Mesendoderm (in vitro differentiated cells): Measurements from ENCODE around the gene DKK1.

Source experiments
- DNase-seq: peaks from one replicate; pipeline ENCODE4 v3.0.0; 2013
- H2AK5ac ChIP-seq: 2 replicates; pipeline ENCODE4 v1.6.1; 2013; ENCODE audit warnings: low read length, inconsistent platforms
- H2BK120ac ChIP-seq: 2 replicates; pipeline ENCODE4 v1.6.1; 2013; ENCODE audit warnings: low read depth, mild to moderate bottlenecking, low read length, moderate library complexity, mixed read lengths
- H2BK15ac ChIP-seq: replicated peaks from 2 replicates; pipeline ENCODE4 v1.6.1; 2013; ENCODE audit warnings: low read depth, mild to moderate bottlenecking, moderate library complexity
- H2BK5ac ChIP-seq: 2 replicates; pipeline ENCODE4 v1.6.1; 2013; ENCODE audit warnings: low read length, inconsistent platforms
- H3K18ac ChIP-seq: 2 replicates; pipeline ENCODE4 v1.6.1; 2013; ENCODE audit warnings: mild to moderate bottlenecking, low read length, mixed read lengths
- H3K23ac ChIP-seq: one replicate; pipeline ENCODE4 v1.6.1; 2013; ENCODE audit warnings: low read length
- H3K27ac ChIP-seq: 2 replicates; pipeline ENCODE4 v1.5.1; 2013; ENCODE audit warnings: low read depth, mild to moderate bottlenecking, inconsistent platforms, low read length, moderate library complexity
- H3K27me3 ChIP-seq: 2 replicates; pipeline ENCODE4 v1.6.1; 2013; ENCODE audit warnings: low read length, control low read depth, mild to moderate bottlenecking, inconsistent platforms; ENCODE audit not compliant: insufficient read depth, poor library complexity
- H3K36me3 ChIP-seq: 2 replicates; pipeline ENCODE4 v1.6.1; 2013; ENCODE audit warnings: low read length, inconsistent platforms; ENCODE audit not compliant: control insufficient read depth, insufficient read depth
- H3K4ac ChIP-seq: one replicate; pipeline ENCODE4 v1.6.1; 2013; ENCODE audit warnings: low read depth, mild to moderate bottlenecking, low read length, moderate library complexity
- H3K4me1 ChIP-seq: 2 replicates; pipeline ENCODE4 v1.6.1; 2013; ENCODE audit warnings: low read depth, low read length, inconsistent platforms; ENCODE audit not compliant: control insufficient read depth
- H3K4me2 ChIP-seq: 2 replicates; pipeline ENCODE4 v1.6.1; 2013; ENCODE audit warnings: low read length
- H3K4me3 ChIP-seq: 2 replicates; pipeline ENCODE4 v1.5.1; 2013; ENCODE audit warnings: mild to moderate bottlenecking, low read length
- H3K56ac ChIP-seq: one replicate; pipeline ENCODE4 v1.6.1; 2013; ENCODE audit warnings: low read length
- H3K79me1 ChIP-seq: 2 replicates; pipeline ENCODE4 v1.6.1; 2013; ENCODE audit warnings: low read length, inconsistent platforms
- H3K79me2 ChIP-seq: 2 replicates; pipeline ENCODE4 v1.6.1; 2013; ENCODE audit warnings: mild to moderate bottlenecking, low read length; ENCODE audit not compliant: control insufficient read depth, insufficient read depth
- H3K9ac ChIP-seq: 2 replicates; pipeline ENCODE4 v1.6.1; 2013; ENCODE audit warnings: low read length, inconsistent platforms
- H4K5ac ChIP-seq: one replicate; pipeline ENCODE4 v1.6.1; 2013; ENCODE audit warnings: low read length
- H4K8ac ChIP-seq: one replicate; pipeline ENCODE4 v1.6.1; 2013; ENCODE audit warnings: low read depth, mild to moderate bottlenecking, control low read depth, low read length, moderate library complexity
- WGBS: extraction: QIAGEN DNeasy Blood & Tissue Kit; methylation state at CpG from one replicate; pipeline ENCODE4 v1.1.7; 2013; ENCODE audit warnings: low lambda C conversion rate, missing lambda C conversion rate; ENCODE audit not compliant: insufficient coverage; ENCODE audit errors: extremely low coverage; 5-methylcytosine and 5-hydroxymethylcytosine counted together

Gene DKK1

DNA sequence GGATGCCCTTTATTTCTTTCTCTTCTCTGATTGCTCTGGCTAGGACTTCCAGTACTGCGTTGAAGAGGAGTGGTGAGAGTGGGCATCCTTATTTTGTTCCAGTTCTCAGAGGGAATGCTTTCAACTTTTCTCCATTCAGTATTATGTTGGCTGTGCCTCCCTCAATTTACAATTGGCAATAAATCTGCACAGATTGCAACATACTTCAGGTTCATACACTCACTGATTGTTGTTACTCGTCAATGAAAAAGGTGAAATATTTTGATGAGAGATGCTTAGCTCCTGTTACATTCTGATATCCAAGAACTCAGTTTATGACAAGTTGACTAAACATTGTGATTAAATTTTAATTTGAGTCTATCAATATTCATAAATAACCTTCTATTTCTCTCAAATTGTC, 37.9 kb upstream of the DKK1 start:
- H4K5ac ChIP-seq = no peak overlapping the region
- no peak overlapping the region for H3K4me3 ChIP-seq
- DNase-seq = no peak
- H3K23ac ChIP-seq = no peak overlapping the region
- H3K27ac ChIP-seq = no peak overlapping the region
- H3K4me2 ChIP-seq = no peak overlapping the region
- no peak overlapping the region for H2BK15ac ChIP-seq
- H3K79me2 ChIP-seq = no peaks in the 10 kb centered on the region
- no peak overlapping the region for H2BK5ac ChIP-seq
- H3K9ac ChIP-seq = no peak overlapping the region
- no peaks in the 10 kb centered on the region for H3K27me3 ChIP-seq
- H3K4me1 ChIP-seq = no peaks in the 10 kb centered on the region
- H4K8ac ChIP-seq = no peak overlapping the region
- H2AK5ac ChIP-seq = no peak overlapping the region
- H3K18ac ChIP-seq = no peak overlapping the region
- no CpG with 5 or more reads among the region's 2 CpGs for WGBS
- H3K79me1 ChIP-seq = no peaks in the 10 kb centered on the region
- no peak overlapping the region for H3K4ac ChIP-seq
- H3K56ac ChIP-seq = no peak overlapping the region
- no peak overlapping the region for H2BK120ac ChIP-seq
- no peaks in the 10 kb centered on the region for H3K36me3 ChIP-seq

DNA sequence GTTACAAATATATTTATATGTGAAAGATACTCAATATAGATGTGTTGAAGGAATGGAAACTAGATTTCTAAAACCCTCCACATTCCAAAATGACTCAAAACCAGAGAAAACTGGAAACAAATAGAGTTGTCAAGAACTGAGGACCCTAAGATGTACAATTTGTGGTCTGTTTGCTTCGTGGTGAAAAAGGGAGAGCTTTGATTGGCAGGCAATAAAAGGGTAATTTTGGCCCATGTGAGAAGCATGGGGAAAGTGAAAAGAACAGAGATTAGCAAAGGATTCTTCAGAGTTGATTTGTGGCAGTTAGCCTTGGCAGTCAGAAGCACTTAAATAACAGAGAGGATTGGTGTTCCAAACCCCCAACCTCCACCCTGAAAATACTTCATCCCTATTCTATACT, 37.1 kb upstream of the DKK1 start:
- H3K9ac ChIP-seq = no peak overlapping the region
- no peaks in the 10 kb centered on the region for H3K79me1 ChIP-seq
- no peaks in the 10 kb centered on the region for H3K36me3 ChIP-seq
- H3K18ac ChIP-seq = no peak overlapping the region
- no CpG with 5 or more reads among the region's 1 CpG for WGBS
- no peak overlapping the region for H3K4me3 ChIP-seq
- no peak overlapping the region for H2BK15ac ChIP-seq
- no peak overlapping the region for H4K8ac ChIP-seq
- H3K23ac ChIP-seq = no peak overlapping the region
- no peaks in the 10 kb centered on the region for H3K79me2 ChIP-seq
- no peak overlapping the region for H3K4me2 ChIP-seq
- no peaks in the 10 kb centered on the region for H3K27me3 ChIP-seq
- H3K27ac ChIP-seq = no peak overlapping the region
- H3K56ac ChIP-seq = no peak overlapping the region
- H2BK5ac ChIP-seq = no peak overlapping the region
- H3K4ac ChIP-seq = no peak overlapping the region
- no peak overlapping the region for H4K5ac ChIP-seq
- H3K4me1 ChIP-seq = no peaks in the 10 kb centered on the region
- H2AK5ac ChIP-seq = no peak overlapping the region
- H2BK120ac ChIP-seq = no peak overlapping the region
- DNase-seq = no peak

DNA sequence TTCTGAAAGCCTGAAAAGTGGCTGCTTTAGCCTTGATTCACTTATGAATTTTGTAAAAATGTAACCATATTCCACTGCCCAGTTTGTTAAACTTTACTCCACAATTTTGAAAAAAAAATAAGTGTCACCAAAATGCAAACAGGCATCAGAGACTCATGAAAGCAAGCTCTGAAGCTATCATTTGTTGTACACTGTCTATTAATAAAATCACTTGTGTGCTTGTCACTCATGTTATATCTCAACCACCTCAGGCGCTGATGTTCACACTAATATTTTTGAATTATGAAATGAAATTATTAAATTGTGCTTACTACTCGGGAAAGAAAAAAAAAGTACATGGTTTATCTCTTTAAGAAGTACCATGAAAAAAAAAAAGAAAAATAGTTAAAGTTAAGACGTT, 34.5 kb upstream of the DKK1 start:
- Histone ChIP-seq H3K36me3 (no peaks in the 10 kb centered on the region), H3K4me2 (no peak overlapping the region), H3K27ac (no peak overlapping the region), H3K18ac (no peak overlapping the region), H3K23ac (no peak overlapping the region), H3K4ac (no peak overlapping the region), H3K27me3 (no peaks in the 10 kb centered on the region), H3K4me1 (no peaks in the 10 kb centered on the region), H2AK5ac (no peak overlapping the region), H2BK120ac (no peak overlapping the region), H2BK15ac (no peak overlapping the region), H3K9ac (no peak overlapping the region), H3K56ac (no peak overlapping the region), H4K8ac (no peak overlapping the region), H3K4me3 (no peak overlapping the region), H2BK5ac (no peak overlapping the region), H4K5ac (no peak overlapping the region), H3K79me1 (no peaks in the 10 kb centered on the region), H3K79me2 (no peaks in the 10 kb centered on the region)
- no CpG with 5 or more reads among the region's 3 CpGs for WGBS
- DNase-seq = no peak

DNA sequence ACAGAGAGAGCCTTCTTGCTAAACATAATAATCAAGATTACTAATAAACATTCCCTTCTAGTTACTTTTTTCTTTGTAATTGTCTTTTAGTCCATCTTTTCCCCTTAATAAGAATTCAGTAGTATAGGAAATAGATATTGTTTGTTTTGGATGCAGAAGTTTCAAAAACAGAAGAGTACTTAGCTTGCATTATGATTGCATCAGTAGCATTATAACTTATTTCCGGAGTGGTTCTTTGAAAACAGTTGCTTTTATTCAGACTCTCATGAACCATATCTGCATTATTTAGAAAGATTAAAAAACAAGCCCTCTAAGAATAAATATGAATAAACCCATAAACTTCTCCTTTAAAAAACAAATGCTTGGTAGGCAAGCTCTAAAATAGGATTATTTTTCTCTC, 34.0 kb upstream of the DKK1 start:
- Histone ChIP-seq H3K79me2 (no peaks in the 10 kb centered on the region), H3K4me3 (no peak overlapping the region), H3K79me1 (no peaks in the 10 kb centered on the region), H2BK120ac (no peak overlapping the region), H3K18ac (no peak overlapping the region), H3K27me3 (no peaks in the 10 kb centered on the region), H3K36me3 (no peaks in the 10 kb centered on the region), H3K4me2 (no peak overlapping the region), H4K5ac (no peak overlapping the region), H3K9ac (no peak overlapping the region), H2AK5ac (no peak overlapping the region), H3K4me1 (no peaks in the 10 kb centered on the region), H3K23ac (no peak overlapping the region), H4K8ac (no peak overlapping the region), H3K56ac (no peak overlapping the region), H3K4ac (no peak overlapping the region), H2BK15ac (no peak overlapping the region), H3K27ac (no peak overlapping the region), H2BK5ac (no peak overlapping the region)
- no CpG with 5 or more reads among the region's 1 CpG for WGBS
- DNase-seq = no peak

DNA sequence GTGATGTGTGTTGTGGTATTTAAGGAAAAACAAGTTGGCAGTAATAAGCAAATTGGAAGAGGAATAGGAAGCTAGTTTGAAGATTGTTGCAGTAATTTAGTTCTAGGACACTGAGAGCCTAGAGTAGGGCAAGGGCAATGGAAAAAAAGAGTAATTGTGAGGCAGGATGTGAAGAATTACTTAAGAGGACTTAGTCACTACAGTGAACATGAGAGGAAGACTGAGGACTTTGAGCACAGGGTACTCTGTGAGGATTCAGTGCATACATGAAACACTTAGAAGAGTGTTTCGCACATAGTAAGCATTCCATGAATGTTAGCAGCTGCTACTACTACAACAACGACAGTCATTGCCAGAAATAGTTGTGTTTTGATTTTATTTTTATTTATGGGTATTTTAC, 30.9 kb upstream of the DKK1 start:
- H2BK120ac ChIP-seq = no peak overlapping the region
- H3K4ac ChIP-seq = no peak overlapping the region
- no peak overlapping the region for H3K56ac ChIP-seq
- no peaks in the 10 kb centered on the region for H3K27me3 ChIP-seq
- no peak overlapping the region for H2AK5ac ChIP-seq
- no peaks in the 10 kb centered on the region for H3K79me2 ChIP-seq
- H4K8ac ChIP-seq = no peak overlapping the region
- no peak overlapping the region for H3K23ac ChIP-seq
- no peak overlapping the region for H4K5ac ChIP-seq
- H3K4me2 ChIP-seq = no peak overlapping the region
- DNase-seq = peak; percentile 9
- no peak overlapping the region for H3K18ac ChIP-seq
- H3K4me3 ChIP-seq = no peak overlapping the region
- H3K9ac ChIP-seq = no peak overlapping the region
- H2BK15ac ChIP-seq = no peak overlapping the region
- H3K27ac ChIP-seq = no peak overlapping the region
- WGBS = no CpG with 5 or more reads among the region's 2 CpGs
- no peaks in the 10 kb centered on the region for H3K79me1 ChIP-seq
- H3K4me1 ChIP-seq = no peaks in the 10 kb centered on the region
- H2BK5ac ChIP-seq = no peak overlapping the region
- no peaks in the 10 kb centered on the region for H3K36me3 ChIP-seq

DNA sequence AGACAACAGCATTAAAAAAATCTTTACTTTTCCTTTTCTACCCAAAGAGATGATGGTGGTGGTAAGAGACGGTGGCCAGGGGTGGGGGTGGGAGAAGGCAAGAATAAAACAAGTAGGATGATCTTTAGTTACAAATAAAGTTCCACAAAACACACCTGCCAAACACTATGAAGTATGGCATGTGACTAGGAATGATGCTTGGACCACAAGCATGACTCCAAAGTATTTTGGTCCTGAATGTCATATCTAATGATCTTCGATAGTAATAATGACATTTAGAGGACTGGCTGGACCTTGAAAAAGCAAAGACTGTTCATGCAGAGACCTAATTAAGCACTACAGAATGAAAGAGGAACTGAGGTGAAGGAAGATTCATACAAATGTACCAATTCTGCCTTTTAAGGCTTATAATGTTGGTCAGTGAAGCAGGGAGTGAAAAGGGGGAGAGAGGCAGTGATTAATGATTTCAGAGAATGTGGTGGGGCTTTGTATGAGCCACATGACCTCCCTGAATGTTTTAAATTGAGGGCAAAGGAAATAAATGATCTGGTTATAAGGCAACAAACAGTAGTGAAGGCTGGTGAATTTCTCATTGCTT, 29.6 kb upstream of the DKK1 start:
- H3K27me3 ChIP-seq = no peaks in the 10 kb centered on the region
- H3K18ac ChIP-seq = no peak overlapping the region
- H2BK120ac ChIP-seq = no peak overlapping the region
- no peak overlapping the region for H2BK15ac ChIP-seq
- no peaks in the 10 kb centered on the region for H3K36me3 ChIP-seq
- no peak overlapping the region for H4K8ac ChIP-seq
- no peaks in the 10 kb centered on the region for H3K4me1 ChIP-seq
- no peak overlapping the region for H2AK5ac ChIP-seq
- H3K27ac ChIP-seq = no peak overlapping the region
- no CpG with 5 or more reads among the region's 2 CpGs for WGBS
- no peaks in the 10 kb centered on the region for H3K79me1 ChIP-seq
- DNase-seq = no peak
- H3K9ac ChIP-seq = no peak overlapping the region
- H3K56ac ChIP-seq = no peak overlapping the region
- H3K4me2 ChIP-seq = no peak overlapping the region
- H3K23ac ChIP-seq = no peak overlapping the region
- no peak overlapping the region for H2BK5ac ChIP-seq
- H4K5ac ChIP-seq = no peak overlapping the region
- H3K79me2 ChIP-seq = no peaks in the 10 kb centered on the region
- H3K4me3 ChIP-seq = no peak overlapping the region
- H3K4ac ChIP-seq = no peak overlapping the region
